KMS-11 (cell line): ENCODE data around the gene PPP1R36.

Experiments
- H2AFZ ChIP-seq: fragments of 200-600 bp; sonication (generic); 2 replicates; pipeline ENCODE4 v1.6.1; 2016; ENCODE audit warnings: antibody characterized with exemption, mixed run types, low read depth
- H3K27ac ChIP-seq: fragments of 200-600 bp; sonication (generic); 2 replicates; pipeline ENCODE4 v1.6.1; 2016; ENCODE audit warnings: mild to moderate bottlenecking, mixed run types
- H3K27me3 ChIP-seq: fragments of 200-600 bp; sonication (generic); 2 replicates; pipeline ENCODE4 v1.6.1; 2017; ENCODE audit warnings: mild to moderate bottlenecking, low read depth, mixed run types, moderate library complexity; ENCODE audit not compliant: insufficient read depth
- H3K36me3 ChIP-seq: fragments of 200-600 bp; sonication (generic); 2 replicates; pipeline ENCODE4 v1.6.1; 2017; ENCODE audit warnings: mild to moderate bottlenecking, mixed run types; ENCODE audit not compliant: insufficient read depth
- H3K4me1 ChIP-seq: fragments of 200-600 bp; sonication (generic); 2 replicates; pipeline ENCODE4 v1.6.1; 2016; ENCODE audit warnings: mild to moderate bottlenecking, low read depth, mixed run types; ENCODE audit not compliant: poor library complexity, severe bottlenecking
- H3K4me2 ChIP-seq: fragments of 200-600 bp; sonication (generic); 2 replicates; pipeline ENCODE4 v1.7.0; 2016; ENCODE audit warnings: mild to moderate bottlenecking, mixed run types
- H3K4me3 ChIP-seq: fragments of 200-600 bp; sonication (generic); IDR thresholded peaks from 2 replicates; pipeline ENCODE4 v1.6.1; 2017; ENCODE audit warnings: low read depth, low read length, mixed read lengths; ENCODE audit not compliant: insufficient read depth
- H3K79me2 ChIP-seq: fragments of 200-600 bp; sonication (generic); 2 replicates; pipeline ENCODE4 v1.6.1; 2016; ENCODE audit warnings: low read depth, mixed run types; ENCODE audit not compliant: insufficient read depth
- H3K9ac ChIP-seq: fragments of 200-600 bp; sonication (generic); 2 replicates; pipeline ENCODE4 v1.6.1; 2016; ENCODE audit warnings: mild to moderate bottlenecking, mixed run types
- H4K20me1 ChIP-seq: fragments of 200-600 bp; sonication (generic); 2 replicates; pipeline ENCODE4 v1.6.1; 2016; ENCODE audit warnings: mild to moderate bottlenecking, mixed run types; ENCODE audit not compliant: insufficient read depth
- CTCF ChIP-seq: fragments of 200-600 bp; sonication (generic); conservative IDR thresholded peaks from 2 replicates; pipeline ENCODE4 v1.6.1; 2017; ENCODE audit warnings: low read depth, mild to moderate bottlenecking, antibody characterized with exemption, low read length, moderate library complexity, mixed read lengths

Gene PPP1R36

GRCh38 chr14:64594438-64594837 lies 44.7 kb downstream of the PPP1R36 start:
- H3K79me2 ChIP-seq = no peaks in the 10 kb centered on the region
- no peak overlapping the region for H2AFZ ChIP-seq
- H3K27ac ChIP-seq = no peak overlapping the region
- no peak overlapping the region for H3K4me3 ChIP-seq
- H3K9ac ChIP-seq = no peak overlapping the region
- no peak overlapping the region for H3K4me2 ChIP-seq
- no peaks in the 10 kb centered on the region for H3K36me3 ChIP-seq
- H3K4me1 ChIP-seq = no peaks in the 10 kb centered on the region
- H3K27me3 ChIP-seq = no peaks in the 10 kb centered on the region
- no peaks in the 10 kb centered on the region for H4K20me1 ChIP-seq
- TF ChIP-seq CTCF = no peak

- H3K4me1 ChIP-seq = no peaks in the 10 kb centered on the region
- H3K4me3 ChIP-seq = no peak overlapping the region
- H2AFZ ChIP-seq = no peak overlapping the region
- H3K79me2 ChIP-seq = no peaks in the 10 kb centered on the region
- no peak overlapping the region for H3K27ac ChIP-seq
- H3K4me2 ChIP-seq = no peak overlapping the region
- no peak for TF ChIP-seq CTCF
- H4K20me1 ChIP-seq = no peaks in the 10 kb centered on the region
- no peaks in the 10 kb centered on the region for H3K27me3 ChIP-seq
- H3K9ac ChIP-seq = no peak overlapping the region
- no peaks in the 10 kb centered on the region for H3K36me3 ChIP-seq
Observed at GRCh38 chr14:64598404-64598803, 48.6 kb downstream of the PPP1R36 start.

- H3K4me2 ChIP-seq = no peak overlapping the region
- no peak overlapping the region for H3K27ac ChIP-seq
- no peak for TF ChIP-seq CTCF
- no peaks in the 10 kb centered on the region for H3K27me3 ChIP-seq
- H2AFZ ChIP-seq = no peak overlapping the region
- H3K4me3 ChIP-seq = no peak overlapping the region
- H4K20me1 ChIP-seq = no peaks in the 10 kb centered on the region
- H3K4me1 ChIP-seq = no peaks in the 10 kb centered on the region
- H3K79me2 ChIP-seq = no peaks in the 10 kb centered on the region
- H3K36me3 ChIP-seq = no peaks in the 10 kb centered on the region
- H3K9ac ChIP-seq = no peak overlapping the region
Observed at GRCh38 chr14:64601571-64601970, 51.8 kb downstream of the PPP1R36 start.

GRCh38 chr14:64602826-64603225 lies 53.1 kb downstream of the PPP1R36 start:
- H3K27ac ChIP-seq = no peak overlapping the region
- no peaks in the 10 kb centered on the region for H3K36me3 ChIP-seq

More at GRCh38 chr14:64602826-64603225, 53.1 kb downstream of the PPP1R36 start:
- H3K4me2 ChIP-seq = no peak overlapping the region
- H4K20me1 ChIP-seq = no peaks in the 10 kb centered on the region
- no peaks in the 10 kb centered on the region for H3K27me3 ChIP-seq
- no peak for TF ChIP-seq CTCF
- H3K4me3 ChIP-seq = no peak overlapping the region
- no peak overlapping the region for H3K9ac ChIP-seq
- no peaks in the 10 kb centered on the region for H3K4me1 ChIP-seq
- H2AFZ ChIP-seq = no peak overlapping the region
- no peaks in the 10 kb centered on the region for H3K79me2 ChIP-seq
